ENCODE data around the gene PPP1R14C. TPM values are rescaled to one million over a fixed set of nuclear protein-coding genes. Genes with fewer than 3 reads are reported as not detected.

PPP1R14C gene
- total RNA-seq, 1 donor: 2.1 TPM

- peak; percentile 78 for DNase-seq (ENCODE audit: low read depth)
- TF ChIP-seq CTCF (IDR thresholded peaks at IDR 0.05; ENCODE audit: insufficient read depth, low read length): no peak
- no peak overlapping the region for H3K4me3 ChIP-seq (ENCODE audit: low read depth, low read length)
Measured at GRCh38 chr6:150256618-150257272, 113.9 kb downstream of the PPP1R14C start.

- TF ChIP-seq CTCF (IDR thresholded peaks at IDR 0.05; ENCODE audit: insufficient read depth, low read length): no peak
- no peak overlapping the region for H3K4me3 ChIP-seq (ENCODE audit: low read depth, low read length)
- DNase-seq (ENCODE audit: low read depth): no peak
Measured at GRCh38 chr6:150258381-150258780, 115.5 kb downstream of the PPP1R14C start.

- DNase-seq (ENCODE audit: low read depth): no peak
- TF ChIP-seq CTCF (IDR thresholded peaks at IDR 0.05; ENCODE audit: insufficient read depth, low read length): no peak
- no peak overlapping the region for H3K4me3 ChIP-seq (ENCODE audit: low read depth, low read length)
Measured at GRCh38 chr6:150260931-150261330, 118.1 kb downstream of the PPP1R14C start.

GRCh38 chr6:150261997-150262697 is 119.3 kb downstream of the PPP1R14C start:
- H3K4me3 ChIP-seq (ENCODE audit: low read depth, low read length): no peak overlapping the region
- TF ChIP-seq CTCF (IDR thresholded peaks at IDR 0.05; ENCODE audit: insufficient read depth, low read length): no peak
- DNase-seq (ENCODE audit: low read depth): no peak

GRCh38 chr6:150263765-150264404 is 121.0 kb downstream of the PPP1R14C start:
- H3K4me3 ChIP-seq (ENCODE audit: low read depth, low read length): no peak overlapping the region
- TF ChIP-seq CTCF (IDR thresholded peaks at IDR 0.05; ENCODE audit: insufficient read depth, low read length): no peak
- DNase-seq (ENCODE audit: low read depth): no peak

GRCh38 chr6:150266309-150266708 is 123.5 kb downstream of the PPP1R14C start:
- no peak overlapping the region for H3K4me3 ChIP-seq (ENCODE audit: low read depth, low read length)
- no peak for DNase-seq (ENCODE audit: low read depth)
- TF ChIP-seq CTCF (IDR thresholded peaks at IDR 0.05; ENCODE audit: insufficient read depth, low read length): no peak

Data from fibroblast of the aortic adventitia (primary cell).